DMS53 (cell line): ENCODE data around the gene TMEM266.

ENCODE experiments used
- DNase-seq: peaks from one replicate; lab custom pipeline; 2025; lab: John Stamatoyannopoulos, UW

Gene TMEM266

GRCh38 chr15:76127880-76128279 is 68.1 kb downstream of the TMEM266 start:
- no peak for DNase-seq

- DNase-seq = no peak
Observed at GRCh38 chr15:76134537-76134936, 74.8 kb downstream of the TMEM266 start.

- DNase-seq = no peak
Observed at GRCh38 chr15:76135516-76135915, 75.7 kb downstream of the TMEM266 start.

- DNase-seq = no peak
Observed at GRCh38 chr15:76138436-76138835, 78.7 kb downstream of the TMEM266 start.

GRCh38 chr15:76139368-76140073 is 79.7 kb downstream of the TMEM266 start:
- peak; percentile 84 for DNase-seq

- peak; percentile 50 for DNase-seq
Observed at GRCh38 chr15:76140074-76140464, 80.3 kb downstream of the TMEM266 start.

GRCh38 chr15:76146812-76147211 is 87.0 kb downstream of the TMEM266 start:
- DNase-seq = no peak

- peak; percentile 57 for DNase-seq
Observed at GRCh38 chr15:76147906-76148570, 88.3 kb downstream of the TMEM266 start.

GRCh38 chr15:76149291-76149915 is 89.6 kb downstream of the TMEM266 start:
- no peak for DNase-seq

GRCh38 chr15:76150513-76150912 is 90.7 kb downstream of the TMEM266 start:
- DNase-seq = no peak

GRCh38 chr15:76150971-76151598 is 91.3 kb downstream of the TMEM266 start:
- peak; percentile 66 for DNase-seq

- DNase-seq = no peak
Observed at GRCh38 chr15:76151599-76151974, 91.8 kb downstream of the TMEM266 start.

- no peak for DNase-seq
Observed at GRCh38 chr15:76152197-76152596, 92.4 kb downstream of the TMEM266 start.

- DNase-seq = no peak
Observed at GRCh38 chr15:76153241-76154197, 93.7 kb downstream of the TMEM266 start.

- DNase-seq = no peak
Observed at GRCh38 chr15:76155731-76156130, 95.9 kb downstream of the TMEM266 start.

- DNase-seq = no peak
Observed at GRCh38 chr15:76158226-76158625, 98.4 kb downstream of the TMEM266 start.

GRCh38 chr15:76158815-76159214 is 99.0 kb downstream of the TMEM266 start:
- no peak for DNase-seq

- no peak for DNase-seq
Observed at GRCh38 chr15:76159282-76159681, 99.5 kb downstream of the TMEM266 start.

- no peak for DNase-seq
Observed at GRCh38 chr15:76160426-76161152, 100.8 kb downstream of the TMEM266 start.

GRCh38 chr15:76161153-76162035 is 101.6 kb downstream of the TMEM266 start:
- DNase-seq = no peak
